Hindlimb muscle (tissue), 1 donor: Measurements from ENCODE around the gene BPNT1. TPM values are rescaled to one million over a fixed set of nuclear protein-coding genes. Genes with fewer than 3 reads are reported as not detected.

ENCODE experiments used
- polyA plus RNA-seq: library from polyadenylated mRNA; unstranded; fragments of 120-200 nt; gene quantifications from one replicate; pipeline ENCODE4 v1.2.1, GENCODE V29; 2013; ENCODE audit not compliant: insufficient read length

The BPNT1 gene
- polyA plus RNA-seq, 1 donor: 23.1 TPM

Other genes starting within 250 kb of the BPNT1 start
- 0.10 TPM for gene SLC30A10, start 161.2 kb downstream of the BPNT1 start, polyA plus RNA-seq
- 76.6 TPM for gene EPRS1, start 43.3 kb downstream of the BPNT1 start, polyA plus RNA-seq
- 47.4 TPM for gene IARS2, start 4.3 kb upstream of the BPNT1 start, polyA plus RNA-seq
- gene RAB3GAP2, start 182.7 kb upstream of the BPNT1 start, polyA plus RNA-seq: 20.9 TPM